SK-N-SH (cell line): ENCODE data around the gene RPL10. TPM values are rescaled to one million over a fixed set of nuclear protein-coding genes. Genes with fewer than 3 reads are reported as not detected.

Experiments used
- CTCF ChIA-PET: fragments of 300-600, 350-600 bp; formaldehyde crosslinking; extraction: SDS; loops from one replicate; lab custom pipeline; 2021; lab: Yijun Ruan, JAX
- POLR2A ChIA-PET: fragments of 350-600 bp; sonication (Branson Sonifier 250); formaldehyde crosslinking; extraction: SDS; loops from one replicate; lab custom pipeline; 2020; ENCODE audit warnings: antibody characterized with exemption, inconsistent platforms; lab: Yijun Ruan, JAX
- DNase-seq: peaks from one replicate; pipeline ENCODE4 v3.0.0; 2012
- H2AFZ ChIP-seq: fragments of 200-600 bp; sonication (generic); 2 replicates; pipeline ENCODE4 v1.8.1; 2016; ENCODE audit warnings: antibody characterized with exemption, mild to moderate bottlenecking, low read depth
- H3F3A ChIP-seq: fragments of 200-600 bp; sonication (generic); replicated peaks from 2 replicates; pipeline ENCODE3; 2016; ENCODE audit warnings: antibody characterized with exemption, mild to moderate bottlenecking; ENCODE audit not compliant: insufficient read depth
- H3K27ac ChIP-seq, 2 experiments: fragments of 200-500 bp in 1 of 2; fragments of 200-600 bp in 1 of 2; sonication (Bioruptor generic) in 1 of 2; sonication (generic), shearing (Covaris generic) in 1 of 2; 2 replicates each; pipeline versions ENCODE4 v1.5.1 to v1.6.1; 2014 to 2016; ENCODE audit warnings: low read depth in 2 of 2, inconsistent platforms in 1 of 2, low read length in 1 of 2, mild to moderate bottlenecking in 1 of 2, mixed read lengths in 1 of 2
- H3K27me3 ChIP-seq: fragments of 200-600 bp; sonication (generic), shearing (Covaris generic); 2 replicates; pipeline ENCODE4 v1.6.1; 2016; ENCODE audit warnings: mixed run types; ENCODE audit not compliant: insufficient read depth
- H3K36me3 ChIP-seq, 2 experiments: fragments of 200-500 bp in 1 of 2; fragments of 200-600 bp in 1 of 2; sonication (Bioruptor generic) in 1 of 2; sonication (generic) in 1 of 2; replicated peaks in 1 of 2; 2 replicates each; pipeline versions ENCODE3 to v1.5.1; 2014 to 2016; ENCODE audit warnings: low read length in 1 of 2, mild to moderate bottlenecking in 1 of 2; ENCODE audit not compliant: insufficient read depth in 2 of 2, control insufficient read depth in 1 of 2
- H3K4me1 ChIP-seq, 2 experiments: fragments of 200-500 bp in 1 of 2; fragments of 200-600 bp in 1 of 2; sonication (Bioruptor generic) in 1 of 2; sonication (generic), shearing (Covaris generic) in 1 of 2; 2 replicates each; pipeline versions ENCODE4 v1.5.1 to v1.6.1; 2014 to 2016; ENCODE audit warnings: low read depth in 1 of 2, low read length in 1 of 2, mixed run types in 1 of 2; ENCODE audit not compliant: insufficient read depth in 2 of 2, control insufficient read depth in 1 of 2
- H3K4me2 ChIP-seq: fragments of 200-600 bp; sonication (generic), shearing (Covaris generic); 2 replicates; pipeline ENCODE4 v1.6.1; 2017; ENCODE audit warnings: mixed run types
- H3K4me3 ChIP-seq, 2 experiments: fragments of 200-500 bp in 1 of 2; fragments of 200-600 bp in 1 of 2; sonication (Bioruptor generic) in 1 of 2; sonication (generic), shearing (Covaris generic) in 1 of 2; 2 replicates each; pipeline versions ENCODE4 v1.5.1 to v1.8.1; 2014 to 2016; ENCODE audit warnings: low read depth in 2 of 2, inconsistent platforms in 1 of 2, low read length in 1 of 2, mild to moderate bottlenecking in 1 of 2, mixed read lengths in 1 of 2, moderate library complexity in 1 of 2
- H3K79me2 ChIP-seq: fragments of 200-600 bp; sonication (generic); 2 replicates; pipeline ENCODE4 v1.8.1; 2017; ENCODE audit warnings: mild to moderate bottlenecking; ENCODE audit not compliant: insufficient read depth
- H3K9ac ChIP-seq: fragments of 200-600 bp; sonication (generic); 2 replicates; pipeline ENCODE4 v1.6.1; 2017; ENCODE audit warnings: mixed run types
- H3K9me2 ChIP-seq: fragments of 200-600 bp; sonication (generic); 2 replicates; pipeline ENCODE4 v1.6.1; 2017; ENCODE audit warnings: mixed run types
- H3K9me3 ChIP-seq: fragments of 200-600 bp; sonication (generic); 2 replicates; pipeline ENCODE4 v1.6.1; 2017; ENCODE audit warnings: mixed run types, mild to moderate bottlenecking, moderate library complexity
- H4K20me1 ChIP-seq: fragments of 200-600 bp; sonication (generic); 2 replicates; pipeline ENCODE4 v1.6.1; 2017; ENCODE audit warnings: mild to moderate bottlenecking, mixed run types; ENCODE audit not compliant: insufficient read depth
- CHD2 ChIP-seq: fragments of 150-350 bp; IDR thresholded peaks from 2 replicates; pipeline ENCODE4 v1.6.1; 2018; ENCODE audit warnings: low read length; ENCODE audit not compliant: partially characterized antibody
- ELF1 ChIP-seq: IDR thresholded peaks from 2 replicates; pipeline ENCODE4 v1.4.0; 2012
- EP300 ChIP-seq, 2 experiments: IDR thresholded peaks; 2 replicates each; pipeline versions ENCODE4 v1.4.0 to v1.6.1; 2012; ENCODE audit warnings: borderline replicate concordance in 1 of 2, low read depth in 1 of 2, low read length in 1 of 2
- FOSL2 ChIP-seq: IDR thresholded peaks from 2 replicates; pipeline ENCODE4 v1.4.0; 2012; ENCODE audit warnings: low read depth, mild to moderate bottlenecking, moderate library complexity, borderline replicate concordance
- GABPA ChIP-seq: IDR thresholded peaks from 2 replicates; pipeline ENCODE4 v1.4.0; 2012; ENCODE audit warnings: low read depth, mild to moderate bottlenecking
- GATA2 ChIP-seq: sonication (generic); formaldehyde crosslinking; IDR thresholded peaks from 2 replicates; pipeline ENCODE4 v1.5.0; 2020; ENCODE audit warnings: mild to moderate bottlenecking, missing genetic modification reagents
- JUND ChIP-seq: IDR thresholded peaks from 2 replicates; pipeline ENCODE4 v1.4.0; 2012
- NFIC ChIP-seq: IDR thresholded peaks from 2 replicates; pipeline ENCODE4 v1.4.0; 2012; ENCODE audit warnings: borderline replicate concordance
- NRF1 ChIP-seq: IDR thresholded peaks from 2 replicates; pipeline ENCODE4 v1.6.1; 2012; ENCODE audit warnings: low read depth, mild to moderate bottlenecking, low read length
- RAD21 ChIP-seq: IDR thresholded peaks from 2 replicates; pipeline ENCODE4 v1.6.1; 2012; ENCODE audit warnings: mild to moderate bottlenecking, low read length
- REST ChIP-seq: IDR thresholded peaks from 2 replicates; pipeline ENCODE4 v1.6.1; 2012; ENCODE audit warnings: mild to moderate bottlenecking, low read depth, low read length, moderate library complexity
- RXRA ChIP-seq: IDR thresholded peaks from 2 replicates; pipeline ENCODE4 v1.4.0; 2012; ENCODE audit warnings: low read depth, mild to moderate bottlenecking, borderline replicate concordance
- SIN3A ChIP-seq: IDR thresholded peaks from 2 replicates; pipeline ENCODE4 v1.6.1; 2012; ENCODE audit warnings: low read depth, mild to moderate bottlenecking, low read length, moderate library complexity, borderline replicate concordance
- TCF12 ChIP-seq: IDR thresholded peaks from 2 replicates; pipeline ENCODE4 v1.4.0; 2012
- TEAD4 ChIP-seq: IDR thresholded peaks from 2 replicates; pipeline ENCODE4 v1.4.0; 2012; ENCODE audit warnings: mild to moderate bottlenecking, borderline replicate concordance; ENCODE audit not compliant: insufficient read depth
- USF2 ChIP-seq: fragments of 150-350 bp; IDR thresholded peaks from 2 replicates; pipeline ENCODE4 v1.6.1; 2017; ENCODE audit warnings: antibody characterized with exemption, low read length, low read depth, borderline replicate concordance
- YY1 ChIP-seq: IDR thresholded peaks from 2 replicates; pipeline ENCODE4 v1.4.0; 2012; ENCODE audit warnings: low read depth, mild to moderate bottlenecking
- ZBTB33 ChIP-seq: IDR thresholded peaks from 2 replicates; pipeline ENCODE4 v1.4.0; 2012; ENCODE audit warnings: low read depth, borderline replicate concordance
- WGBS: methylation state at CpG from one replicate; pipeline ENCODE4 v1.1.6; 2017; ENCODE audit warnings: low lambda C conversion rate; 5-methylcytosine and 5-hydroxymethylcytosine counted together
- polyA plus RNA-seq, 3 experiments: library from polyadenylated mRNA; depleted of rRNA; stranded (reverse); fragments of >200 nt; gene quantifications; 2 replicates each; pipeline ENCODE4 v1.2.3, GENCODE V29; 2012
- TF ChIP-seq, protein P1 (sequence below): IDR thresholded peaks from 2 replicates; pipeline ENCODE4 v1.4.0; 2012; ENCODE audit warnings: low read depth
- TF ChIP-seq, protein P2 (sequence below): IDR thresholded peaks from 2 replicates; pipeline ENCODE4 v1.4.0; 2012; ENCODE audit warnings: low read depth, borderline replicate concordance

RPL10 gene
- polyA plus RNA-seq, 1 of the 3 experiments (the other 2 are of a cell fraction), result 4,562 TPM

DNA sequence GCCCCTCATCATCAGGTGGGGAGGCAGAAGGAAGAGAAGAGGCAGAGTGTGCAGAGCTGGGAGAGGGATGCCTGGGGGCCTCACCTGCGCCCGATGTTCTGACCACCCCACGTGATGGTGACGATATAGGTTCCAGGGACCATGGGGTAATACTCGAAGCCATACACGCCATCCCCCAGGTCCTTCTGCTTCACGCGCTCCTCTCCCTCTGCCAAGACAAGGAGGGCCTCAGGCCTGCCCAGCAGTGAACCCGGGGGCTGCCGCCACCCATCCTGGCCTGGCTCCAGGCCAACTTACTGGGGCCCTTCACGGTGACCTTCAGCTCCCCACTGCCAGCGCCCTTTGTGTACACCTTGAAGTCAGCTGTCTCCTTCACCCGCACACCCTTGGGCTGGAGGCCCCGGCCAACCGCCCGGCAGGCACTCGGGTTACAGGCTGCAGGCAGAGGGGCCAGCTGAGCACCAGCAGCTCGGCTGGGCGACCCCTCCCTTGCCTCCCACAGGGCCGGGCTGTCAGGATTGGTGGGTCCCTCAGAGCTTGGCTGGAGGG lies 33.1 kb upstream of the RPL10 start:
- Histone ChIP-seq H3F3A (peaks cover 30% of the 10 kb centered on the region), H3K9me3 (no peaks in the 10 kb centered on the region)
- DNase-seq, result no peak
- TF ChIP-seq ELF1 (no peak), RAD21 (no peak), ZBTB33 (no peak), RXRA (no peak), NRF1 (no peak), NFIC (no peak), USF2 (no peak), REST (no peak), EP300 (IDR thresholded peaks at IDR 0.05; ENCODE audit: borderline replicate concordance in 1 of 2, low read depth in 1 of 2, low read length in 1 of 2) (no peak), YY1 (no peak), TCF12 (no peak), FOSL2 (no peak), CHD2 (no peak), TEAD4 (no peak), GATA2 (CRISPR knock-in tag) (no peak), SIN3A (no peak), JUND (no peak), GABPA (no peak)
- TF ChIP-seq, protein P1, sequence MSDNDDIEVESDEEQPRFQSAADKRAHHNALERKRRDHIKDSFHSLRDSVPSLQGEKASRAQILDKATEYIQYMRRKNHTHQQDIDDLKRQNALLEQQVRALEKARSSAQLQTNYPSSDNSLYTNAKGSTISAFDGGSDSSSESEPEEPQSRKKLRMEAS, result no peak
- TF ChIP-seq, protein P2, sequence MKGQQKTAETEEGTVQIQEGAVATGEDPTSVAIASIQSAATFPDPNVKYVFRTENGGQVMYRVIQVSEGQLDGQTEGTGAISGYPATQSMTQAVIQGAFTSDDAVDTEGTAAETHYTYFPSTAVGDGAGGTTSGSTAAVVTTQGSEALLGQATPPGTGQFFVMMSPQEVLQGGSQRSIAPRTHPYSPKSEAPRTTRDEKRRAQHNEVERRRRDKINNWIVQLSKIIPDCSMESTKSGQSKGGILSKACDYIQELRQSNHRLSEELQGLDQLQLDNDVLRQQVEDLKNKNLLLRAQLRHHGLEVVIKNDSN, result no peak
- TF ChIP-seq, all 33 proteins: peak for 0
- CTCF ChIA-PET, result no interaction called here
- H3K4me3 ChIP-seq, result no peak overlapping the region
- peaks cover 84% of the 10 kb centered on the region for H4K20me1 ChIP-seq
- H3K79me2 ChIP-seq, result peaks cover 96% of the 10 kb centered on the region
- no peak overlapping the region; a peak in 1 of 4 replicates for H3K27ac ChIP-seq
- no peak overlapping the region for H3K4me2 ChIP-seq
- peaks cover 17 to 57% of the 10 kb centered on the region in 2 experiments for H3K36me3 ChIP-seq
- H3K27me3 ChIP-seq, result no peaks in the 10 kb centered on the region
- 68% methylated on average over 12 of the region's 20 CpGs for WGBS
- POLR2A ChIA-PET, result no interaction called here
- H3K9ac ChIP-seq, result no peak overlapping the region
- H3K9me2 ChIP-seq, result no peaks in the 10 kb centered on the region
- no peak overlapping the region for H2AFZ ChIP-seq
- peaks cover 9 to 17% of the 10 kb centered on the region in 2 experiments; a peak in 2 of 4 replicates for H3K4me1 ChIP-seq
